ENCODE data around the gene TMEM235.
"Not testable (repeated sequence)": the region's sequence is repeated elsewhere in the genome, so short reads cannot be mapped to it uniquely, and the experiment has no call there.

TMEM235 gene

GRCh38 chr17:78219396-78220150 lies 11.9 kb upstream of the TMEM235 start:
- DNase-seq = no peak

GRCh38 chr17:78223061-78223460 lies 8.4 kb upstream of the TMEM235 start:
- DNase-seq = no peak

GRCh38 chr17:78223765-78224164 lies 7.7 kb upstream of the TMEM235 start:
- no peak for DNase-seq

- DNase-seq = no peak
Measured at GRCh38 chr17:78224231-78225087, 7.0 kb upstream of the TMEM235 start.

GRCh38 chr17:78225088-78225865 lies 6.2 kb upstream of the TMEM235 start:
- DNase-seq = no peak

- no peak for DNase-seq
Measured at GRCh38 chr17:78226055-78226758, 5.2 kb upstream of the TMEM235 start.

GRCh38 chr17:78226759-78227454 lies 4.5 kb upstream of the TMEM235 start:
- no peak for DNase-seq

- DNase-seq = no peak
Measured at GRCh38 chr17:78227455-78227916, 3.9 kb upstream of the TMEM235 start.

- no peak for DNase-seq
Measured at GRCh38 chr17:78228176-78228575, 3.3 kb upstream of the TMEM235 start.

GRCh38 chr17:78230252-78230962 lies 1.0 kb upstream of the TMEM235 start:
- no peak for DNase-seq

- no peak for DNase-seq
Measured at GRCh38 chr17:78231991-78232858, 794 bp downstream of the TMEM235 start.

GRCh38 chr17:78232859-78233173 lies 1.4 kb downstream of the TMEM235 start:
- no peak for DNase-seq

GRCh38 chr17:78233678-78234077 lies 2.2 kb downstream of the TMEM235 start:
- no peak for DNase-seq

- no peak for DNase-seq
Measured at GRCh38 chr17:78234261-78234865, 2.9 kb downstream of the TMEM235 start.

GRCh38 chr17:78235022-78235421 lies 3.6 kb downstream of the TMEM235 start:
- not testable (repeated sequence) for DNase-seq

- DNase-seq = no peak
Measured at GRCh38 chr17:78235885-78236284, 4.5 kb downstream of the TMEM235 start.

GRCh38 chr17:78236362-78237127 lies 5.1 kb downstream of the TMEM235 start:
- DNase-seq = no peak

GRCh38 chr17:78237401-78238012 lies 6.1 kb downstream of the TMEM235 start:
- DNase-seq = no peak
